GM12872 (cell line): ENCODE measurements around the gene MRPS9.

Experiments used
- CTCF ChIP-seq: IDR thresholded peaks from 3 replicates; pipeline ENCODE4 v1.5.1; 2011; ENCODE audit warnings: low read depth, mild to moderate bottlenecking, low read length, moderate library complexity; ENCODE audit not compliant: insufficient read depth

Gene MRPS9

GRCh38 chr2:105121434-105121833 lies 83.6 kb downstream of the MRPS9 start:
- no peak for TF ChIP-seq CTCF

- TF ChIP-seq CTCF: peak; percentile 17; the same call in 1 of the 3 replicates
Observed at GRCh38 chr2:105125428-105125827, 87.6 kb downstream of the MRPS9 start.

- TF ChIP-seq CTCF: no peak
Observed at GRCh38 chr2:105125920-105126319, 88.1 kb downstream of the MRPS9 start.

- no peak for TF ChIP-seq CTCF
Observed at GRCh38 chr2:105126336-105126735, 88.5 kb downstream of the MRPS9 start.

- no peak for TF ChIP-seq CTCF
Observed at GRCh38 chr2:105127289-105127915, 89.5 kb downstream of the MRPS9 start.

GRCh38 chr2:105129722-105130232 lies 91.9 kb downstream of the MRPS9 start:
- no peak for TF ChIP-seq CTCF

GRCh38 chr2:105130546-105130945 lies 92.7 kb downstream of the MRPS9 start:
- no peak for TF ChIP-seq CTCF
